ENCODE measurements around the gene CLP1. TPM values are rescaled to one million over a fixed set of nuclear protein-coding genes. Genes with fewer than 3 reads are reported as not detected.

Gene CLP1
- total RNA-seq, 1 donor from 2014 or later: 17.6 TPM

- intact Hi-C loops (cut with micrococcal nuclease): loop anchor here (2.0 kb wide), 1 partner anchor 295 kb away; no protein-coding TSS in a partner anchor
Observed at GRCh38 chr11:57640068-57640800, 17.3 kb upstream of the CLP1 start.

DNA sequence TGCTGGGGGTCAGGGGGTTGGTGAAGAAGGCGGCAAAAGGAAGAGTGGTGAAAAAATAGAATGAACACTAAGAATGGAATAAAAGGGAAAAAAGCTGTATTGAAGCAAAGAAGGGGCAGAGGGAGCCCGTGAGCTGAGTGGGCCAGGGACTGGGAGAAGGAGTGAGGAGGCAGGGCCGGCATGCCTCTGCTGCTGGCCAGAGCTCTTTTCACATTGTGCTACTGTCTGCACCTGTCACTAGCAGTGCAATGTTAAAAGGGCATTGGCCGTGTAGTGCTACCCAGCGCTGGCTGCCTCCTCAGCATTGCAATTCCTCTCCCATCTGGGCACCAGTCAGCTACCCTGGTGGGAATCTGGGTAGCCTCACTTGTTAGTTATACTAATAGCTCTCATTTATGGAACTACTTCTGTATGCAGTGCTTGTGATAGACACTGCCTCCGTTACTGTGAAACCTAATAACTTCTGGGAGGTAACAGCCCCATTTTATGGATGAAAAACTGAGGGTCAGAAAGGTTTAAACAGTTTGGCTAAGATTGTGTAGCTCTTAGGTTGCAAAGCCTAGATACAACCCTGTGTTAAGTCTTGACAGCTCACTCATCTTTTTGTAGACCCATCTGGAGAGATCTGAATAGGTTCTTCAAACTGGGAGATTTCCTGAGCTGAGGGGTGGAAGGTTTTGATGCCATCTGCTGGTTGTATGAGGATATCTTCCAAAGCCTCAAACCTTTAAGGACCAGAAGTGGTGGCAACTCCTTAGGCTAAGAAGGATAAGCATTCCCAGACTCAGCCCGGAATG is 16.4 kb upstream of the CLP1 start:
- intact Hi-C loops (cut with micrococcal nuclease): loop anchor here (1.0 to 2.0 kb wide), 2 partner anchors 73 to 296 kb away; no protein-coding TSS in a partner anchor

- intact Hi-C loops (cut with micrococcal nuclease): loop anchor here (1.0 to 2.0 kb wide), 4 partner anchors 113 to 299 kb away; no protein-coding TSS in a partner anchor
Observed at GRCh38 chr11:57643802-57644201, 13.8 kb upstream of the CLP1 start.

DNA sequence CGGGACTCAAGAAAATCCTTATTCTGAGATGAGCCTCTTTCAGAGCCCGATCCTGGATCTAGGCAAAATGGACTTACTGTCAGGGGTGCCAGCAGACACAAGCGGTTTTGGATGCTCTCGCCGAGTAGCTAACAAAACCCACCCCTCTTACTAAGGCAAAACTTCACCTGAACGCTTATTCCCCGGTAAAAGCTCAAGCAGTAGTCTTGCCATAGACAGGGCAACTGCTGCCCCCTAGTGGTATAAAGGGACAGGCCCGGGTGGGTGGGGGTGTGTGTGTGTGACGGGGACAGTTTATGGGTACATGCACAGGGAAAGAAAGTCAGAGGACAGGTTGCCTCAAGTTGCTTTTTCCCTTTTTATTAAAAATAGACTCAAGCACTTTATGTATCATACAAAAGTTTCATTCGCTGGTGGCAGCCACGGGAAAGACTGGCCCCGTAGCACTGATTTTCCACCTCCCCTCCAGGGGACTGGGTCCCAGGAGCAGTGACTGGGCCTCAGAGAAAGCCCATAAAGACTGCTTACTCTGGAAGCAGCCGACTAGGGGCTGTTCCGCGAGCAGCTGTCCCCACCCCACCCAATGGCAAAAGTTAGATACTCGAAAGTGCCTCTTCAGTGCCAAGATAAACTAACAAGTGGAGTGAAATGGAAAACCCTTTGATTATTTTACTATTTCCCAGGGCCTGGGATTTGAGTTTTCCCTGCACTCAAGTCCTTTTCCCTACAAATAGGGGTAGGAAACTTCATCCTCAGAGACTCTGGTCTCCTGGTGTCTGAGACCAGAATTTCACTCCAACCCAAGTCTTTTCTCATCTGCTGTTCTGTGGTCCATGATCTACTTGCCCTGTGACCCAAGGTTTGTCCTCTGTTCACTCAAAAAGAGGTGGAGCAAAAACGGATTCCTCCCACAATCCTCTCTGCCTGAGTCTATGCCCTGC is 12.5 kb upstream of the CLP1 start:
- intact Hi-C loops (cut with micrococcal nuclease): loop anchor here (1.0 to 2.0 kb wide), 4 partner anchors 114 to 300 kb away; no protein-coding TSS in a partner anchor

GRCh38 chr11:57645689-57646085 is 11.9 kb upstream of the CLP1 start:
- intact Hi-C loops (cut with micrococcal nuclease): loop anchor here (2.0 kb wide), 2 partner anchors 155 to 187 kb away; no protein-coding TSS in a partner anchor

- intact Hi-C loops (cut with micrococcal nuclease): no loop called here
Observed at GRCh38 chr11:57646194-57646798, 11.3 kb upstream of the CLP1 start.

- intact Hi-C loops (cut with micrococcal nuclease): no loop called here
Observed at GRCh38 chr11:57646799-57647303, 10.7 kb upstream of the CLP1 start.

GRCh38 chr11:57647372-57647771 is 10.2 kb upstream of the CLP1 start:
- intact Hi-C loops (cut with micrococcal nuclease): no loop called here

DNA sequence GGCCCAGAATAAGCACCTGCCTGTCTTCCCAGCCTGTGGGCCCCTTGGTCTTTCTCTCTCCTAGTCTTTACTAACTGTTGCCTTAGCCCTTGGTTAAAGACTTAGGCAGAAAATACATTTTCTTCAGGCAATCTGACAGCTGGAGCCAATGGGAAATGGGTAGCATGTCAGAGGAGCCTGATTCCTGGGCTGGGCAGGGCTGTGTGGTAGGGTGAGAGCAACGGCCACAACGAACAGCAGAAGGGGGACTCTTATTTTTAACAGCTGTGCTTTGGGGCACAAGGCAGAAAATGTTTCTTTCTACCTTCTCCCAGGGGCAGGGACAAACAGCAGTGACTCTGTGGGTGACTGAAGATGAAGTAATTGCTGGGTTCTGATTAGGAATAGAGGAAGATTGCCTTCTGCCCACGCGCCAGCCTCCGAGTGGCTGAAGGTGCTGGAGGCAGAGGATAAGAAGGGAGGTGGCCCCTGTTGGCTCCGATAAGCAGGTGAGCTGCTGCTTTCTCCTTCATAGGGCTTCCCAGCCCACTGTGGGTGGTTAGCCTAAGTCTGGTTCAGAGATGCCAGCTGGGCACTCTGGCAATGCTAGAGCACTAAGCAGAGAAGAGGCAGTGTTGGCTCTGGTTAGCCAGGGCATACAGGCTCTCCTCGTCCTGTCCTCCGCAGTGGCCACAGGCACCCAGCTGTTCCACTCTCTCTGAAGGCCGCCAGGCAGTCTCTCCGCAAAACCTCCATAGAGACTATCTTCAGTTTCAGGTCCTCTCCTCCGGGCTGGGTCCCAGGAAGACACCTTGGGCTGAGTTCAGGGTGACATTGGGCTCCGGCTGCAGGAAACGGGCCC is 9.4 kb upstream of the CLP1 start:
- intact Hi-C loops (cut with micrococcal nuclease): no loop called here

DNA sequence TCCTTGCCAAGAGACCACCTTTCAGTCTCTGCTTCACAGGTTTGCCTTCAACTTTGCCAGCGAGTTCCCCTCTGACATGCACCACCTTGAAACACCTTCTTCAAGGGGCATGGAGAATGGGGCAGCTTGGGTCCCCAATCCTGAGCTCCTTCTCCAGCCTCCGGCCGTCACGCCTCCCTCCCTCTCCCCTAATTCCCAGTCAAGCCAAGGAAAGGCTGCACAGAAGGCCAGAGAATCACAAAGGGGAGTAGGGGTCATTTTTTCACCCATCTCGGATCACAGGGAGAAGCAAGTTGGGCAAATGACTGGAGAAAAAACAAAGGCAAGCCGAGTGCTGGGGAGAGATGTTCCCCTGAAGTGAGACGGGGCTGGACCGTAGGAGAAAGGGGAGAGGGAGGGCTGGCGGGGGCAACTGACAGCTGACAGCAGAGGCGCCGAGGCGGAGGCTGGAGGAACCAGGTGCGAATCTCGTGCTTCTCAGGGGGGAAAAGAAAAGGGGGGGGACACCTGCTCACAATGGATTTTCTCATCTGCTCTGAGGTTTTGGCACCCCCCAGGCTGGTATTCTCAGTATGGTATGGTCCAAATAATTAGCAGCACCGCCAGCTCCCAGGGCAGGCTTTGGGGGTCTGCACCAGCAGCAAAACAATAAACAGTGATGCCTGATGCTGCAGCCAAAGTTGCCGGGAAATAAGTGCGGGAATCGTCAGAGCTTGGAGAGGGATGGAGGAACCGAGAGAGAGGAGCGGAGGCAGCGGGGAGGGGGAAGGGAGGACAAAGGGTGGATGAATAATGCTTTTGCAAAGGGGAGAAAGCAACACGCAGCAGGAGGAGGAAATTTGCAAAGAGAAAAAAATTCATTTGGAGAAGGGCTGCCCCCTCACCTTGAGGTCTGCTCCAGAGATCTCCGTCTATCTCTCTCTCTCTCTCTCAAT is 8.5 kb upstream of the CLP1 start:
- intact Hi-C loops (cut with micrococcal nuclease): loop anchor here (1.0 kb wide), 1 partner anchor 8 kb away; the partner anchor contains the start of gene CLP1

GRCh38 chr11:57649826-57650738 is 7.5 kb upstream of the CLP1 start, which contains the start of gene YPEL4:
TSS of gene YPEL4 (minus strand) at chr11:57649912. CDS start at chr11:57647107, 2,805 bp downstream.
- intact Hi-C loops (cut with micrococcal nuclease): loop anchor here (1.0 kb wide), 1 partner anchor 7 kb away; the partner anchor contains the start of gene CLP1

DNA sequence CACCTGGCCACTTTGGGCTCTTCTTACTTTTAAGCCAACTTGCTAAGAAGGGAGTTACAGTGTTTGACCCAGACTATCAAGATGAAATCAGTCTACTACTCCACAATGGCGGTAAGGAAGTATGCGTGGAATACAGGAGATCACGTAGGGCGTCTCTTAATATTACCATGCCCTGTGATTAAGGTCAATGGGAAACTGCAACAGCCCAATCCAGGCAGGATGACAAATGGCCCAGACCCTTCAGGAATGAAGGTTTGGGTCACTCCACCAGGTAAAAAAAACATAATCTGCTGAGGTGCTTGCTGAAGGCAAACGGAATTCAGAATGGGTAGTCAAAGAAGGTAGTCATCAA is 6.8 kb upstream of the CLP1 start:
- intact Hi-C loops (cut with micrococcal nuclease): no loop called here

DNA sequence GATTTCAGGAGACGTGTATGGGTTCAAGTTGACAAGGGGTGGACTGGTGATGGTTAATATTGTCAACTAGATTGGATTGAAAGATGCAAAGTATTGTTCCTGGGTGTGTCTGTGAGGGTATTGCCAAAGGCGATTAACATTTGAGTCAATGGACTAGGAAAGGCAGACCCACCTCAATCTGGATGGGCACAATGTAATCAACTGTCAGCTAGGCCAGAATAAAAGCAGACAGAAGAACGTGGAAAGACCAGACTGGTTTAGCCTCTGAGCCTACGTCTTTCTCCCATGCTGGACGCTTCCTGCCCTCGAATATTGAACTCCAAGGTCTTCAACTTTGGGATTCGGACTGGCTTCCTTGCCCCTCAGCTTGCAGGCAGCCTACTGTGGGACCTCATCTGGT is 6.2 kb upstream of the CLP1 start:
- intact Hi-C loops (cut with micrococcal nuclease): no loop called here

GRCh38 chr11:57652230-57652629 is 5.3 kb upstream of the CLP1 start:
- intact Hi-C loops (cut with micrococcal nuclease): loop anchor here (2.0 kb wide), 1 partner anchor 15 kb away; no protein-coding TSS in a partner anchor

- intact Hi-C loops (cut with micrococcal nuclease): loop anchor here (2.0 kb wide), 1 partner anchor 14 kb away; no protein-coding TSS in a partner anchor
Observed at GRCh38 chr11:57652662-57653061, 4.9 kb upstream of the CLP1 start.

GRCh38 chr11:57653163-57653562 is 4.4 kb upstream of the CLP1 start:
- intact Hi-C loops (cut with micrococcal nuclease): loop anchor here (2.0 kb wide), 1 partner anchor 14 kb away; no protein-coding TSS in a partner anchor

GRCh38 chr11:57656885-57657193 is 723 bp upstream of the CLP1 start:
- intact Hi-C loops (cut with micrococcal nuclease): loop anchor here (1.0 kb wide), 8 partner anchors 8 to 1959 kb away; partner anchors contain the start of genes MED19, SELENOH, TIMM10 and TMX2
